NCI-H345 (cell line): ENCODE data around the gene LALBA.
"Not testable (repeated sequence)": the region's sequence is repeated elsewhere in the genome, so short reads cannot be mapped to it uniquely, and the experiment has no call there.

Experiments
- DNase-seq: peaks from one replicate; lab custom pipeline; 2025; lab: John Stamatoyannopoulos, UW

Gene LALBA

DNA sequence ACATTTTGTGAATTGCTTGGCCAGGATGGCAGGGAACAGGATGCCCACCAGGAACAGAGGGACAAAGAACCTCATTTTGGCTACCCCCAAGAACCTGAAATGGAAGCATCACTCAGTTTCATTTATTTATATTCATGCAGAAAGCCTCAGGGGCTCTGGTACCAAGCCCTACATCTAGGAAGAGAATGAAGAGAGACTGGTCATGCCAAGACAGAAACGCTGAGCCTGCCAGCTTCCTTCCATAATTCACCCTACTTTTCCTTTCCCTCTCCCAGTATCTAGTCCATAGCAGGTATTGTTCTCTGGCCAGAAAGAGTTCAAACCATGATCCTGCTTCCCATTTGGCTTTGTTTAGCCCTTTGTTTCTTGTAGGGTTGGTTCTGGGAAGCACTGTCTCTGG, at the start of gene LALBA:
LALBA (minus strand) TSS at position 101 of the 400 bp plus-strand sequence; CDS start at position 75, 26 bp downstream.
- DNase-seq, result no peak

DNA sequence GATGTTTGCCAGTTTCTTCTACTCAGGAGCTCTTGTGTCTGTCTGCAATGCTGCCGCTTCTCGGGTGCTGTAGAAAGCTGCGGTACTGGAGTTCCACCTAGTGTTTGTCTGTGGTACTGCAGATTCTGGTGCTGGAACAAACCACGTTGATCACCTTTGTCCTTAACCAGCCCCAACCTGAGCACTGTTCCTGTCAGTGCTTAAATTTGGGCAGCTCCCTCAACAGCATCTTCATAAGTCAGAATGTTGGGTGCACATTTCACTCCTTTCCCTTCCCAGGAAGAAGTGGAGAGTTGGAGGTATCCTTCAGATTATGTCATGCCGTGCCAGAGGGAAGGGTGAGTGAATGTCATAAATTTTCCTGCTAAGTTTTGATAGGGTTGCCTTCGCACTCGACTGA, 48.7 kb upstream of the LALBA start:
- peak; percentile 30 for DNase-seq

DNA sequence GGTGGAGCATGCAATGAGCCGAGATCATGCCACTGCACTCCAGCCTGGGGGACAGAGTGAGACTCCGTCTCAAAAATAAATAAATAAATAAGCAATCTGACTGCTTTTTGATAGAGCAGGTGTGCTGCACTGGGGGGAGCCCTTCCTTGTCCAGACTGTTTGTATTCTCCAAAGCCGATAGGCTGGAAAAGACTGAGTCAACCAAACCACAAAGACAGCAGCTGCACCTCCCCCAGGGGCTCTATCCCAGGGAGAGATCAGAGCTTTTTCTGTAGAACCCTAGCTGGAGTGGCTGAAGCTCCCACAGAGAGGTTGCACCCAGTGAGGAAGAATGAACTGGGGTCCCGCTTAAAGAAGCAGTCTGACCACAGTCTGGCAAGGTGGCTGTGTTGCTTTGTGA, 45.8 kb upstream of the LALBA start:
- no peak for DNase-seq

DNA sequence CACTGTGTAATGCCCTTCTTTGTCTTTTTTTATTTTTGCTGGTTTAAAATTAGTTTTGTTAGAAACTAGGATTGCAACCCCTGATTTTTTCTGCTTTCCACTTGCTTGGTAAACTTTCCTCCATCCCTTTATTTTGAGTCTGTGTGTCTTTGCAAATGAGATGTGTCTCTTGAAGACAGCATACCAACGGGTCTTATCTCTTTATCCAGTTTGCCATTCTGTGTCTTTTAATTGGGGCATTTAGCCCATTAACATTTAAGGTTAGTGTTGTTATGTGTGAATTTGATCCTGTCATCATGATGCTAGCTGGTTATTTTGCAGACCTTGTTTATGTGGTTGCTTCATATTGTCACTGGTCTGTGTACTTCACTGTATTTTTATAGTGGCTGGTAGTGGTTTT, 43.5 kb upstream of the LALBA start:
- DNase-seq, result no peak

DNA sequence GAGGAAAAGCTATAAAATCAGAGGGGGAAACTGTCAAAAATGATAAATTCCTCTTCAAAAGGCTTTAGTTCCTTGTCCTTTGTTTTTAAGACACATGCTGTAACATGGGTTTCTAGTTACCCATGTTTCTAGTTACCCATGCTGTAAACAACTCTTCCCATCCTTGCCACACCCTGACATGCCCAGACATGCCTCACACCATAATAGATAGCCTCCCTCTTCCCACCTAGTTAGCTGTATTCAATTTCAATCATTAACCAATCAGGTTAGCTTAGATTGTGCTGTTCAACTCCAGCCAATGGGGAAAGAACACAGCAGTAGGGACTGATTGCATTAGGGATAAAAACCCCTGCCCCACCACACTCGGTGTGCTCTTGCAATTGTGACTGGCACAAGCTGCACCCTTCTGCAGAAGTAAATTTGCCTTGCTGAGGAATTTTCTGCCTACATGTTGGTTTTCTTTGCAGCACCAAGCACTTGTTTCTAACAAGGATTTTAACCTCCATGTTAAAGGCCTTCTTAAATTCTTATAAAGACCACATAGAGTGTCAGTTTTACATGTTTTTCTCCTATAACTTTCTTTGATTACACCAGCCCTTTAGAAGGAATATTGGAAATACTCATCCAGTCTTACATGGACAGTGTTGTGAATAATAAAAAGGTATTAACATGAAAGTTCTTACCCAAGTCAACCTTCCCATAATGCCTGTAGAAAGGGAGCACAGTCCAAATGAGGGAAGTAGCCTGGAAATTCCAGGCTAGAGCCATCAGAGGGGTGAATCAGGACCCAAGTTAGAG, 32.5 kb upstream of the LALBA start:
- DNase-seq, result no peak

DNA sequence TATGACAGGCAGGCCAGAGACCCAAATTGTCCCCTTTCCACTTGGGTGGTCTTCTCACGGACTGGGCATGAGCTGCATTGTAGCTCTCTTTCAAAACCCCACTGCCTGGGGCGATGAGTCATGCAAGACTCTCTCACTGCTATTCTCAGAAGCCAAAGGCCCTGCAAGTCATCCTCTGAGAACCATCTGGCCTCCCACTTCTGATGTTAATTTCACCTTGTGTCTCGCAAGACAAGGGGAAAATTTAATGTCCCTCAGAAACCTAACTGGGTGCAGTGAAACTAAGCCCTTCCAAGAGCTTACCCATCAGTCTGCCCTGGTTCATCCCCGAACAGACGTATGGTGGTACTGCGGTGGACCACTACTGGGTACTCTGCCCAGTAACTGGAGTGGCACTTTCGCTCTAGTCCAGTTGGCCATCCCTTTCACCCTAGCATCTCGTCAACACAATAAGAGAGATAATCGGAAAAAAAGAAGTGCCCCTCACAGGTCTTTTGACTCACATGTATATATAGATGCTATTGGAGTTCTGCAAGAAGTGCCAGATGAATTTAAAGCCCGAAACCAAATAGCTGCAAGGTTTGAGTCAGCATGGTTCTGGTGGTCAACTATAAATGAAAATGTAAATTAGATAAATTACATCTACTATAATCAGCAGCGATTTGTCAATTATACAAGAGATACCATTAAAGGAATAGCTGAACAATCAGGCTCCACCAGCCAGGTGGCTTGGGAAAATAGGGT, 31.3 kb upstream of the LALBA start:
- no peak for DNase-seq

DNA sequence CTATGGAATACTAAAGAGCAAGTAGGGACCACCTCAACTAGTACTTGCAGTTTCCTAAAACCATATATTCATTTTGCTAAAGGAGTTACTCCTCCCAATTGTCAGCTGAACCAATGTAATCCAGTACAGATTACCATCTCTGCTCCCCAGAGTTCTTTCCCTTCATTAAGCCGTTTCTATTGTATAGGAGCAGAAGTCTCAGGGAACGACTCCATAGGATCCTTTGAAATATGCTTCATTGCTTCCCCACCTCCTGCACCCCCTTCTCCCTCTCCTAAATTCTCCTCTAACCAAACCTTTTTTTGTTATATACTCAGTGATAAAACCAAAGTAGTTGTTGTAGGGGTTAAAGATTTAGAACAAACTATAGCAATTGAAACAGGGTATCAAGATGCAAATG, 30.7 kb upstream of the LALBA start:
- no peak for DNase-seq

DNA sequence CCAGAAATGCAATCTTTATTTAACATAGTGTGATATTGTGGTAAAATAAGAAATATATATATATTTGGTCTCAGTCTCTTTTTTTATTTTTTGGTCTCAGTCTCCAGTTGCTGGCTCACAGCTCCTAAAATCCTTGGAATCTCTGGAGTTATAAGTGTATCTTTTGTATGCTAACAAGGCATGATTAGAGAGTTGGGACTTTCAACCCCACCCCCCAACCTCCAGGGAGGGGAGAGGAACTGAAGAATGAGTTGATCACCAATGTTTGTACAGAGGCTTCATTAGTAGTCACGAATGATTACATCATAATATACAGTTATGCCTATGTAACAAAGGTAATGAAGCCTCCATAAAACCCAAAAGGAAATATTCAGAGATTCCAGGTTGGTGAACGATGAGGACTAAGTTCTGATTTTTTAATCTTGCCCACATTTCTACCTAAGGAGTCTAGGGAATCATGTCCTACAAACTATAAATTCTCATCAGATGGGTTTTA, 22.8 kb upstream of the LALBA start:
- DNase-seq, result no peak

DNA sequence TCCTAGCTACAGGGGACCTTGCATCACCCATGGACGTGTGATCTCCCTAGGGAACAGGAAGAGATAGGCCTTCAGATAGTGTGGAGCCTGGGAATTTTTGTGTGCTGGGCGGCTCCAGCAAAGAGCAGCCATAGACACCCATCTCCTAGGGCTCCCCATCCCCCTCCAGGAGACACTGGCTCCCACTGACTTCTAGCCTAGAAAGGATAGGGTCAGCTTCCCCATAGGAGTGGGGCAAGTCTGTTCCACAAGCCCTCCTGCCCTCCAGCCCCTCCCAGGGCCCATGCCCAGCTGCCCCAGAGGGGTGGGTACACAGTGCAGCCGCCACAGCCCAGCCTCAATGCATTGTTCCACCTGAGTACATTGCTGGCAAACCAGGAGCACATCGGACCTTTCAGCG, 16.5 kb upstream of the LALBA start:
- DNase-seq, result no peak

DNA sequence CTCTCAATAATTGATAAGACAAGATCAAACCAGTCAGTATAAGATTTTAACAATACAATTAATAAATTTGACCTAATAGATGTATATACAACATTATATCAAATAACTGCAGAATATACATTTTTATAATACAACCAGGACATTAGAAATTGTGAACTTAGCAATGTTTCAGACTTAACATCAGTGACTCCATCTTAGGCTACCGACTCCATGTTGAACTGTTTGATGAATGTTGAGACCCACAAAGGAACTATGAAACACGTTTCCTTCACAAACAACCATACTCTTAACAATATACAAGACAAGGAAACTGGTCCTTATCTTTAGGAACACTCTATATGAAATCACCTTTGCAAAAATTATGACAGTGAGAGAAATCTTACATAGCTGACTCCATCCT, 13.9 kb upstream of the LALBA start:
- DNase-seq, result no peak

DNA sequence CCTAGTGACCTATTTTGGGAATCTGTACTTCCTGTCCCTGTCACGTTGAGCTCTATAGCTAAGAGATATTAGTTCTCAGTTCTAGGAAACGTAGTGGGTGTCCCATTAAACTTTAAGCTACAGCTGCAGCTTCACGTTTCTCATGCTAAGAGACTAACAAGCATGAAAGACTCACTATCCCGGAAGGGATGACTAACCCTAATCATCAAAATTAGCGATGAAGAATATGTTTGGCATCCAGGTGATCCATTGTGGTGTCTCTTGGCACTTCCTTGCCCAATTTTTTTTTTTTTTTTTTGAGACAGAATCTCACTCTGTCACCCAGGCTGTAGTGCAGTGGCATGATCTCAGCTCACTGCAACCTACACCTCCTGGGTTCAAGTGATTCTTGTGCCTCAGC, 11.0 kb upstream of the LALBA start:
- DNase-seq, result no peak

DNA sequence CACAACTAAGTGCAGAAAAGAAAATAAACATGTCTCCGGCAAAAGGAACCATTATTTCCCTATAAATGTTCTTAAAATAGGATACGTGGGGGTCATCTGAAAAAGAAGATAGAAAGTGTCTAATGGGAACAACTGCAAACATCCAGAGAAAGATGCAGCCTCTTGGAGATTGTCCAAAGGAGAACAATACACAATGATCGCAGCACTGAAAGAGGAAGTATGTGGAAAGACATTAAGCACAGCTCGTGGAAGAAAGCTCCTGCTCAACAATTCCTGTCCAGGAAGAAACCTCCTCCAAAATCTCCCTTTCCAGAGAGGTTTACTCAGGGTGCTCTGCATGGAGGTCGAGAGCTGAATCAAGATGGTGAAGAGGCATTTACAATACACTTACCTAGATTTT, 2.5 kb upstream of the LALBA start:
- no peak for DNase-seq

DNA sequence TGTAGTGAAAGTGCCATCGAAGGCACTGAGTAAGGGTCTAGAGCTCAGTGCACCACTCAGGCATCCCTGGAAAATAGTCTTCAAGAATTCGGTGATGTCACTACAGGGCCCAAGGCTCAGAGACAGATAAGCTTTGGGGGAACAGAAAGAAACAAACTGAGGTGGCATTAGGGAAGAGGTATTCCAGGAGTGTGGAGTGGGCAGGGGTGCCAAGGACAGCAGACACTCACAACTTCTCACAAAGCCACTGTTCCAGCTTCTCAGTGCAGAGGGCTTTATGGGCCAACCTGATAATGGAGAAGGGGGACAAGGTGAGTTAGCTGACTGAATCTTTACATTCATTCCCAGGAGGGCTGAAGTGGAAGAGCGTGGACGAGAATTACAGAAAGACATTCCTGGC, 2.1 kb downstream of the LALBA start:
- no peak for DNase-seq

DNA sequence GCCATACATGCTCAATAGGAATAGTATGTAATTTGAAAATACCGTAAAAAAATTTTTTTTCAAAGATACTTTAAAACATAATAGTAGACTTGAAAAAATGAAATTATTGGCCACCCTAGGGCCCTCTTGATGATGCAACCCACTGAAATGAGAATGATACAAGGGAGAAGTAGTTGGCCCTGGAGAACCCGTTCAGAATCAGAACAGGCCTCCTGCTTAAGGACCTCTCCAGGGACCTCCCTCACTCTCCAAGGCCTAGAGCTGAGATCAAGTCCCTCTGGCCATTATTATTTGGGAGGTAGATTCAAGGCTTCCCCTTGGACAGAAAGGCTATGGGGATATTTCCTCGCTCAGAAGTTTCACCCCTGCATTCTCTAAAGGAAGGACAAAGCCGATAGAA, 11.9 kb downstream of the LALBA start:
- no peak for DNase-seq

DNA sequence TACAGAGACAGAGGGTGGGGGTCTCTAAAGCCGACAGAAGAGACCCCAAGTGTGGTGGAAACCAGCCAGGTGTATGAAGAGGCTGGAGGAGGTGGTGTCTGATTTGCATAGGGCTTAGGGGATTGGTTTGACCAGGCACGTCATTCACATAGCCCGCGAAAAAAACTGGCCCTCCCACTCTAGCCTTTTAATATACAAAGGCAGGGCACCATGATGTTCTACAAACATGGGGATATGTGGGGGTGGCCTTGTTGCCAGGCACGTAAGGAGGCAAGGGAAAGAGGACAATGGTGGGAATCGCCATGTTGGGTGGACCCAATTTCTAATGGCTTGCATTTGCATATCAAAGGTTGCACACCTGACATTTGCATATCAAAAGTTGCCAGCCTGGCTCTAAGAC, 13.2 kb downstream of the LALBA start:
- DNase-seq, result no peak

DNA sequence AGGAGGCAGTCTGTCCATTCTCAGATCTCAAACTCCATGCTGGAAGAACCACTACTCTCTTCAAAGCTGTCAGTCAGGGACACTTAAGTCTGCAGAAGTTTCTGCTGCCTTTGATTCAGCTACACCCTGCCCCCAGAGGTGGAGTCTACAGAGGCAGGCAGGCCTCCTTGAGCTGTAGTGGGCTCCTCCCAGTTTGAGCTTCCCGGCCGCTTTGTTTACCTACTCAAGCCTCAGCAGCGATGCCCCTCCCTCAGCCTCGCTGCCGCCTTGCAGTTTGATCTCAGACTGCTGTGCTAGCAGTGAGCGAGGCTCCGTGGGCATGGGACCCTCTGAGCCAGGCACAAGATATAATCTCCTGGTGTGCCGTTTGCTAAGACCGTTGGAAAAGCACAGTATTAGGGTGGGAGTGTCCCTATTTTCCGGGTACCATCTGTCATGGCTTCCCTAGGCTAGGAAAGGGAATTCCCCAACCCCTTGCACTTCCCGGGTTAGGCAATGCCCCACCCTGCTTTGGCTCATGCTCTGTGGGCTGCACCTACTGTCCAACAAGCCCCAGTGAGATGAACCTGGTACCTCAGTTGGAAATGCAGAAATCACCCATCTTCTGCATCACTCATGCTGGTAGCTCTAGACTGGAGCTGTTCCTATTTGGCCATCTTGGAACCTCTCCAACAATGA, 16.0 kb downstream of the LALBA start:
- DNase-seq, result not testable (repeated sequence)

DNA sequence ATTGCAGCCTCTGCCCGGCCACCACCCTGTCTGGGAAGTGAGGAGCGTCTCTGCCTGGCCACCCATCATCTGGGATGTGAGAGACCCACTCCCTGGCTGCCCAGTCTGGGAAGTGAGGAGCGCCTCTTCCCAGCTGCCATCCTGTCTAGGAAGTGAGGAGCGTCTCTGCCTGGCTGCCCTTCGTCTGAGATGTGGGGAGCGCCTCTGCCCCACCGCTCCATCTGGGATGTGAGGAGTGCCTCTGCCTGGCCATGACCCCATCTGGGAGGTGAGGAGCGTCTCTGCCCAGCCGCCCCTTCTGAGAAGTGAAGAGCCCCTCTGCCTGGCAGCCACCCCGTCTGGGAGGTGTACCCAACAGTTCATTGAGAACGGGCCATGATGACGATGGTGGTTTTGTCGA, 18.2 kb downstream of the LALBA start:
- DNase-seq, result not testable (repeated sequence)

DNA sequence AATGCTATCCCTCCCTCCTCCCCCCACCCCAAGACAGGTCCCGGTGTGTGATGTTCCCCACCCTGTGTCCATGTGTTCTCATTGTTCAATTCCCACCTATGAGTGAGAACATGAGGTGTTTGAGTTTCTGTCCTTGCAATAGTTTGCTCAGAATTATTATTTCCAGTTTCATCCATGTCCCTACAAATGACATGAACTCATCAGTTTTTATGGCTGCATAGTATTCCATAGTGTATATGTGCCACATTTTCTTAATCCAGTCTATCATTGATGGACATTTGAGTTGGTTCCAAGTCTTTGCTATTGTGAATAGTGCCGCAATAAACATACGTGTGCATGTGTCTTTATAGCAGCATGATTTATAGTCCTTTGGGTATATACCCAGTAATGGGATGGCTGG, 22.8 kb downstream of the LALBA start:
- DNase-seq, result not testable (repeated sequence)

DNA sequence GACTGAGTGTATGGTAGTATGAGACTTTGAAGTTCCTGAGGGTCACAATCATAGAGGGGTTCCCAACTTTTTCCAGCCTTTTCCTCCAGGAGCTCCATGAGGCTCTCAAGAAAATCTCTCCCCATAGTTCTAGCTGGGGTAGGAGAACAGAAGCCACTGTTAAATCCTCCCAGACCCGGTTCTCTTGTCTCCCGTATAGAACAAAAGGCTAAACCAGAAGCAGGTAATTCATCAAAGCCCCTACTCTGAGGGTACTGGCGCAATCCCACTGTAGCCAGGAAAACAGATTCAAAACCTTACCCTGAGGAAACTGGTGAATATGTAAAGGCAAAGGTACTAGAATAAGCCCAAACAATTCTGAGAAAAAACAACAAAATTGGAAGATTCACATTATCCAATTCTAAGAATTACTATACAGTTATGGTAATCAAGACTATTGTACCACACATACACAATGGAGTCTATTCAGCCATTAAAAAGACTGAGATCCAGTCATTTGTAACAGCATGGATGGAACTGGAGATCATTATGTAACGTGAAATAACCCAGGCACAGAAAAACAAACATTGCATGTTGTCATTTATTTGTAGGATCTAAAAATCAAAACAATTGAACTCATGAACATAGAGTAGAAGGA, 23.9 kb downstream of the LALBA start:
- no peak for DNase-seq

DNA sequence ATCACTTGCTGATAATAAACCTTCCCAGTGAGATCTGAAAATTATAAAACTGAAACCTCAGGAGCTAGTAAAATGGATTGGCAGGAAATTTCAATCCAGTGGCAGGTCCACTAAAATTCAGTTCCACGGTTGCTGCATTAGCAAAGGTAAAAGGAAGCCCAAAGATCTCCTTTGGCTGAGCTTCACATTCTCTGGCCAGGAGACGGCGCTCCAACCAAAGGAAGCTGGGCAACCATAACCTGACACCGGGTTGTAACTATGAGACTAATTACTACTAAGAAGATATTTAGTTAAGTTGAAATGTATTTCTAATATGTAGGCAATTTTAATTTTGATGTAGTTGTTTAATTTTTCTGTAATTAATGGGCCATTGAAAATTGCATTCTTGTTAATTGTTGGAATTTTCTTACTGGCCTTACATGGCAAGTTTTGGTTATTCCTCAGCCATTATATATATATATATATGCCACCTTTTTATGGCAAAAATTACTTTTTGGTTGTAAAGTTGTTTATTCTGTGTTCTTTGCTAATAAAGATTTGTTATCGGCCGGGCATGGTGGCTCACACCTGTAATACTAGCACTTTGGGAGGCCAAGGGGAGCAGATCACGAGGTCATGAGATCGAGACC, 27.4 kb downstream of the LALBA start:
- DNase-seq, result peak; percentile 0

DNA sequence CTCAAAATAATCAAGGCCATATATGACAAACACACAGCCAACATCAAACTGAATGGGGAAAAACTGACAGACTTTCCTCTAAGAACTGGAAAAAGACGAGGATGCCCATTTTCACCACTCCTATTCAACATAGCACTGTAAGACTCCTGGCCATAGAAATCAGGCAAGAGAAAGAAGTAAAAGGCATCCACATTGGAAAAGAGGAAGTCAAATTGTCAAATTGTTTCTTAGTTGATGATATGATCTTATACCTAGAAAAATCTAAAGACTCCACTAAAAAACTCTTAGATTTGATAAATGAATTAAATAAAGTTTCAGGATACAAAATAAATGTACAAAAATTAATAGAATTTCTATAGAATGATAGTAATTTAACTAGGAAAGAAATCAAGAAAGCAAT, 33.2 kb downstream of the LALBA start:
- no peak for DNase-seq

DNA sequence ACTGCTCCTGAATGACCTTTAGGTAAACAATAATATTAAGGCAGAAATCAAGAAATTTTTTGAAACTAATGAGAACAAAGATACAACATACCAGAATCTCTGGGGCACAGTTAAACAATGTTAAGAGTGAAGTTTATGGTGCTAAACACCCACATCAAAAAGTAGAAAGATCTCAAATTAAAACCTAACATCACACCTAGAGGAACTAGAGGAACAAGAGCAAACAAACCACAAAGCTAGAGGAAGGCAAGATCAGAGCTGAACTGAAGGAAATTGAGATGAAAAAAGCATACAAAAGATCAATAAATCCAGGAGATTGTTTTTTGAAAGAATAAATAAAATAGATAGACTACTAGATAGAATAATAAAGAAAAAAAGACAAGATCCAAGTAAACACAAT, 37.2 kb downstream of the LALBA start:
- no peak for DNase-seq
